HG03097 (cell line): ENCODE data around the gene SRP14.
"Not testable (repeated sequence)": the region's sequence is repeated elsewhere in the genome, so short reads cannot be mapped to it uniquely, and the experiment has no call there.

Experiments
- ATAC-seq: cut with Tn5 transposase; IDR thresholded peaks from one replicate; pipeline ENCODE4 v1.9.1; 2021; ENCODE audit not compliant: unreplicated experiment, low FRiP score

The SRP14 gene

GRCh38 chr15:39996228-39996627 is 42.8 kb downstream of the SRP14 start:
- not testable (repeated sequence) for ATAC-seq

GRCh38 chr15:39992953-39993352 is 46.0 kb downstream of the SRP14 start:
- not testable (repeated sequence) for ATAC-seq

- no peak for ATAC-seq
These were observed 48.3 kb downstream of the SRP14 start for GRCh38 chr15:39990706-39991105.

GRCh38 chr15:39987821-39988220 is 51.2 kb downstream of the SRP14 start:
- no peak for ATAC-seq
